GM10847 (cell line): ENCODE data around the gene C17orf78.

Experiments
- POLR2A ChIP-seq: IDR thresholded peaks from 2 replicates; pipeline ENCODE4 v1.6.1; 2011; ENCODE audit not compliant: insufficient read length; ENCODE audit errors: extremely low read depth

The C17orf78 gene

DNA sequence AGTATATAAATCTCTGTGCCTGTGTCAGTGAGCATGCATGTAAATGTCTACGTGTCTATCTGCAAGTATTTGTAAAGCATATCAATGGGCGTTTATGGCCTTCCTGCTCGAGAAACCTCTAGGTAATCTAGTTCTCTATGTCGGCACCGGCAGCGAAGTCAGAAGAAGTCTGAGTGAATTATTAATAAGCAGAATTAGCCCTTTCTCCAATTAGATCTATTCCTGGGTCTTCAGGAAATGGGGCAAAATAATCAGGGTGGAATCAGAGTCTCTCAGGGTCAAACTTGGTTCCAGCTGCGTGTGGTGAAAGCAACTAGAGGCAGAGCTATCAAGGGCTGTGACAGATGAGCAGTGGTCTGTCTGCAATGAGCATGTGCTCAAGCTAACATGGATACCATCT is at the start of gene C17orf78:
Gene C17orf78, plus strand, starts transcription at position 280 of the 400 bp plus-strand sequence. Its CDS starts 108 bp downstream, at position 388.
- no peak for TF ChIP-seq POLR2A

DNA sequence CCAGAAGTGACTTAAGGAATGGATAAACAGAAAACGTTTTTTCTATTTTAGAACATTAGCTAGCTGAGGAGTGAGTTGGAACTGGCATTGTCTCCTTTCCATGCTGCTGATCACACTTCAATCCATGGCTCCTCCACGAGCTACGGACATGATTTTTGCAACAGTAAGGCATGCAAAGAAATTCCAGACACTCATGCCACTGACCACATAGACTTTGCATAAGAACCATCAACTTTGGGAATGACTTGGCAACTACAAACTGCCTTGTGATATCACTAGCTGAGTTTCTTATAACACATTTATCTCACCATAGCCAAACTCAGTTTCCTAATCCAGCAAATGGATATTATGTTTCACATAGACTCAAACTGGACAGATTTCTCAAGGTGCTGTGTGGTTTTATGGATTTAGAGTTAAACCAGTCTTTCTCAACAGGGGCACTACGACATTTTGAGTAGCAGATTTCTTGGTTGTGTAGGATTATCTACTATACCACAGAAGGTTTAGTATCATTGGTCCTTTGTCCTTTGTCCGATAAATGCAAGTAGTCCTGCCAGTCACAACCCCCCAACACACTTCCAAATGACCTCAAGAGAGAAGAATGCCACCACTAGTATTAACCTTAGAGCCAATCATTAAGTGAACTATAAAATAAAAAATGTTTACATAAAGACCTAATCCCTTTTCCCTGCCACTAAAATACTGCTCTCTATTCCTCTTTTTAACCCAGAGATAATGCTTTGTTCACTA is 48.3 kb upstream of the C17orf78 start:
- no peak for TF ChIP-seq POLR2A

DNA sequence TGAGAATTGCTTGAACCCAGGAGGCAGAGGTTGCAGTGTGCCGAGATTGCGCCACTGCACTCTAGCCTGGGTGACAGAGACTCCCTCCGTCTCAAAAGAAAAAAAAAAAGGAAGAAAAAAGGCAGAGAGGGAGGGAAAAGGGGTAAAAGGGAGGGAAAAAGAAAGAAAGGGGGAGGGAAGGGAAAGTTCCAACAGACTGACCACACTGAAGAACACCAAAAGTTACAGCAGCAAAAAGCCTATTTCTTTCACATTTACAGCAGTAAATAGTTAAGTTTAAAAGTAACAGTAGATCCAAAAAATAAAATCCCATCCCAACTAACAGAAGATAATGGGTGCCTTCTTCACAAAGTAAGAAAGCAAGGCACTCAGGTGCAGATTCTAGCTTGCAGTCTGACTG is 36.9 kb upstream of the C17orf78 start:
- no peak for TF ChIP-seq POLR2A

DNA sequence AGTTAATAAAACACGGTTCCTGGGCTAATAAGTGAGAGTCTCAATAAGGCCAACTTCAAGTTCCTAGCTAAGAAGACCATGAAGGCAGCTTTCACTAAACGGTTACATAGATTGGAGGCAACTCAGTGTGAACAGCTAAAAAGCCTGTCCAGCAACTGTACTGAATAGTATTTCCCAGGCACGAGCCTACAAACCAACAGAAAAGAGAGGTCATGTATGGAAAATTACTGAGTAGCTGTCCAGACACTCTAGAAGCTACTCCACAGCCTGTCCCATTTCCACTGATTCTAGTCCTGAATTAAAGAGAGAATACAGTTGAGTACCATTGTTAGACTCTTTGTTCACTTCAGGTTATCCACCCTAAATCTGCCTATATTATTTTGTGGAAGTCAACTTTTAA is 36.5 kb upstream of the C17orf78 start:
- no peak for TF ChIP-seq POLR2A

DNA sequence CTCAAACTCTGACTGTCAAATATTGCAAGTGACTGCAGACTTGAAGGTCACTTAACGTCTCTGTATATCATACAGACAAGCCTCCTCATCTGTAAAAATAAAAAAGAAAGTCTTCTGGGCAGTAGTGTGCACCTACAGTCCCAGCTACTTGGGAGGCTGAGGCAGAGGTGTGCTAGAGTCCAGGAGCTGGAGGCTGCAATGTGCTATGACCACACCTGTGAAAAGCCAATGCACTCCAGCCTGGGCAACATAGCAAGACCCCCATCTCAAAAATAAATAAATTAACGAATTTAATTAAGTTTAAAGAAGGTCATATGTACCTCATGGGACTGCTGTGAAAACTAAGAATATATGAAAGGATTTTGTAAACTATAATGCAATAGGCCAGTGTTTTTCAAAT is 35.0 kb upstream of the C17orf78 start:
- TF ChIP-seq POLR2A: no peak

DNA sequence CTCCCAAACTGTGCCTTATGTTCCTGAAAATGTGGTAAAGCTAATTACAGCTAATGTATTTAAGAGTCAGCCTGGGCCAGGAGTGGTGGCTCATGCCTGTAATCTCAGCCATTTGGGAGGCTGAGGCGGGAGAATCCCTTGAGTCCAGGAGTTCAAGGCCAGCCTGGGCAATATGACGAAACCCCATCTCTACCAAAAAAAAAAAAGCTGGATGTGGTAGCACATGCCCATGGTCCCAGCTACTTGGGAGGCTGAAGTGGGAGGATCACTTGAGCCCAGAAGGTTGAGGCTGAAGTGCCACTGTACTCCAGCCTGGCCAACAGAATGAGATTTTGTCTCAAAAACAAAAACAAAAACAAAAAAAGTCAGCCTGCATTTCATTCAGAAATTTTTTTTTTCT is 33.2 kb upstream of the C17orf78 start:
- no peak for TF ChIP-seq POLR2A

DNA sequence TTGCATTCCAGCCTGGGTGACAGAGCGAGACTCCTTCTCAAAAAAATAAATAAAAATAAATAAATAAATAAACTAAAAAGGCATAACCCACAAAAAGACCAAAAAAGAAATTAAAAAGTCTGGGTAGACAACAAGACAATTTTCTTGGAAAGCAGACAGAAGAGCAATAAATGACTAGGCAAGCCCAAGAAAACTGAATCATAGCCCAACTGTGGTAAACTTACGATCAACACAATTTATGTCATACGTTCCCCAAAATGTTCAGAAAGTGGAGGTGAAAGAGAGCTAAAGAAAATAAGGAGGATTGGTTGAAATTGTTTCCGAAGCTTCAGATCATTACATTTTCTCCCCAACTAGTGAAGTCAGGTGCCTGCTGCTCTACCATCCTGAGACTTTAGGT is 31.3 kb upstream of the C17orf78 start:
- TF ChIP-seq POLR2A: no peak

DNA sequence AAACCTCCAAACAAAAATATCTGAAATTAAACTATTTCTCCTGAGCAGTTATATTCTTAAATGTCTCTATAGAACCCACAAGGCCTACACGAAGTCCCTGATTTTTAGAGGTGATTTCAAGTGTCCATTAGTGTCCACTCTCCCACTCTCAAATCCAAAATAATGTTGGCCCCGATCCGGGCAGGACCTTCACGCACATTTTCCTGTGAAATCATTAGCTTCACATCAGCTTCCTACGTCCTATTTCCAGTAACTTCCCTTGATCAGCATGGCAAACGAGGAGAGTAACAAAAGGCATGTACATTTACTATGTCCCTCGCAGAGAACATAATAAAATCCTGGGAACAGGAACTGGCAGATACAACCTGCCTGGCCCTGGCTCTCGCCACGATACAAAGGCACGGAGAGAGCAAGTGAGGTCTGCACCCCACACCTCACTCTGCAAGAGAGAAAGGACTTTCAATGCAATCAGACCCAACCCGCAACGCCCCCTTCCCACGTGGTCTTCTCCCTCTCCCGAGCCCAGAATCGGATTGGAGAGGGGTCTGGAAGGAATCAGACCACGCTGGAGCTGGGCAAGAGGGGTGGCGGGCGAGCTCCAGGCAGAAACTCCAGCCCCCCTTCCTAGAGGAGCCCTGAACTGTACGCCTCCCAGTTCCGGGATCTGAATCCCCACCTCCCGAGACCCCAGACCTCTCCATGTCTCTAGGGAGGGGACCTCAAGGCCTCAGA is 17.5 kb upstream of the C17orf78 start:
- no peak for TF ChIP-seq POLR2A

DNA sequence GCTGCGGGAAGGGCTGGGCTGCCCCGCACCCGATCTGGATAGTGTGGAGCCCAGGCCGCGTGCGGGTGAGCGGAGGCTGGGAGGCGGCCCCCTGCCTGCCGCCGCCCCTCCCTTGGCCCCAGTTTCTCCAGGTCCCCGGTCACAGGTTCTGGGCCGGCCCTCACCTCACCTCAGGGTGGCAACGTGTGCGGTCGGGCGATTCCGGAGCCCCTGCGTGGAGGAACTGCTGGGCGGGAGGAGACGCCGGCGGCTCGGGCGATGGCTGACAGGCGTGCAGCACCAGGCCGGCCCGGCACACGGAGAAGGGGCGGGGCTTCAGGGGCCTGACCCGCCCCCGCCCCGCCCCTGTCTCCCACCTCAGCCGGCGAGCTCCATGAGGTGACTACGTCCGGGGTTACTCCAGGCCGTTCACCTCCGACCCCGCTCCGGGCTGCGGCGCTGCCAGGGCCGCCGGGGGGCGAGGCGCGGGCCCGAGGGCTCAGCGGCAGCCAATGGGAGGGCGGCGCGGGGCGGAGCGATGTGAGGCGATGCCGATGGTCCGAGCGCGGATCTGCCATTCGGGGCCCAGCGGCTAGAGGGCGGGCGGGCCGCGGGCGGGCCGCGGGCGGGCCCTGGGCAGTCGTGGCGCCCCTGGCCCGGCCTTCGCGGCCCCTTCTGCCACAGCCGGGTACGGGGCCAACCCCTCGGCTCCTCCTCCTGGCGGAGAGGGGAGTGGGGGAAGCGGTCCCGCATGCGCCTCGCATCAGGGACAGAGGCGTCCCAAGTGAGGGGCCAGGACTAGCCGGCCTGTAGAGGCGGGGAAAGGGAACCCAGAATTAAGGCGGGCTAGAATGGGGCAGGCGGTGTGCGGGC is 16.7 kb upstream of the C17orf78 start:
- peak; percentile 48 for TF ChIP-seq POLR2A

DNA sequence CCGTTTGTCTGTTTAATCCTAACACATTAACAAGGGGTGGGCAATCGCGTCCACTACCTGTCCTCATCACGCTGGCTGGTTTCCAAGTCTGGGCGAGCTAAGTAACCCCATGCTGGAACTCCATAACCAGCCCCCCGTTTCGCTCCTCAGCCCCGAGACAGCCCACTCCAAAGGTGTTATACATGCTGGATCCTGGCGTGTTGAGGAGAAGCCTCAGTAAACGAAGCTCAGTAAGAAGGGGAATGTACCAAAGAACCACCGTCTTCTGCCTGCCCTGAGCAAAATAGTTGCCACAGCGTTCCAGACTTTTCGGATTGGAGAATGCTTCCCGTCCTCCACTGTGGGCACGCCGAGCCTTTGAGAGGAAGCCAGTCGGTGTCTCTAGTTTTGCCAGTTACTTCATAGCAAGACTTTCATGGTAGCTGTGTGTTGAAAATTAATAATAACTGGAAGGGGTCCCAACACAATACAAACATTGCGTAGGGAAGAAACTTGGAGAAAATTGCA is 16.1 kb upstream of the C17orf78 start:
- TF ChIP-seq POLR2A: no peak

DNA sequence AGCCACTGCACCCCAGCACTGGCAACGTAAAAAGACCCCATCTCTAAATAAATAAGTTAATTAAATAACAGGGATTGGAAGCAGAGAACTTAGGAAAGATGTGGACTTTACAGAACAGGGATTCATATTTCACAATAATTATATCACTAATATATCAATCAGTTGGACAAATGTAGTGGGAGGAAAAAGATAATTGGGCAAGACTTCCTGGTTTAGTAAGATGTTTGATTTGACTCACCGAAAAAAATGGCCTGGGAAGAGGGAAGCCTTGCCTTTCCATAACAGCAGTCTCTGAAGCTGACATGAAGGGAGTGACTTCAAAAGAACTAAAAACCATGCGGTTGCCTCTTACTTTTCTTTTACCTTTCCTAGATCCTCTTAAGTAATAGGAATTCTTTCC is 15.2 kb upstream of the C17orf78 start:
- TF ChIP-seq POLR2A: no peak

DNA sequence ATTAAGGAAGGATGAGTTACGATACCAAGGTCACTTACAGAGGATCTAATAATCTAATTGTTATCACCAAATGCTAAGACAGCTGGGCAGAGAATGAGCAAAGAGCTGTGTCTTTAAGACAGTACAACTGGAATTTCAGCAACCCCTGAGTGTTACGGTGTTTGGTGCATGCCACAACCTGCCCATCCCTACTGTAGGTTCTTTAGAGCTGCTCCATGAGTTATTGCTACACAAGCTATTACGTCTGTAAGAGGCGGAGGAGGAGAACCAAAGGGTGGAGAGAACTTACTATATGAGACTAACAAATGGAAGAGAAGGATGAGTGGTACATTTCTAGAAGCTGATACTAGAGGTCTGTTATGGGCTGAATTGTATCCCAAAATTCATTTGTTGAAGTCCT is 14.2 kb upstream of the C17orf78 start:
- TF ChIP-seq POLR2A: no peak

DNA sequence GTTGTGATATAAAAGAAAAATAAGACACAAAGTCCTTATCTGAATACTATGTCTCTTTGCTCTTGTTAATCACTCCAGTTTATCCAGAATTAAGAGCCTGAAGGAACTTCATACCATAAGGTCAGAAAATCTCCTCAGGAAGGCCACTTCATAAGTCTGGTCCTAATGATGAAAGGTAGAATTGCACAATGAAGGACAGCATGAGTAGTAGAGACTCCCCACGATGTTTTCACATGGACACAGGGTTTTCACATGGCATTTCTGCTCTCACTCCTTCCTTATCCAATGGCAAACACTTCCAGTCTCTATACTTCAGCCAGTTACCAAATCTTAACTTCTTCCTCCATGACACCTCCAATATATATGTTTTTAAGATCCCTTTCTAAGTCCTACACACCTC is 10.2 kb upstream of the C17orf78 start:
- TF ChIP-seq POLR2A: no peak

DNA sequence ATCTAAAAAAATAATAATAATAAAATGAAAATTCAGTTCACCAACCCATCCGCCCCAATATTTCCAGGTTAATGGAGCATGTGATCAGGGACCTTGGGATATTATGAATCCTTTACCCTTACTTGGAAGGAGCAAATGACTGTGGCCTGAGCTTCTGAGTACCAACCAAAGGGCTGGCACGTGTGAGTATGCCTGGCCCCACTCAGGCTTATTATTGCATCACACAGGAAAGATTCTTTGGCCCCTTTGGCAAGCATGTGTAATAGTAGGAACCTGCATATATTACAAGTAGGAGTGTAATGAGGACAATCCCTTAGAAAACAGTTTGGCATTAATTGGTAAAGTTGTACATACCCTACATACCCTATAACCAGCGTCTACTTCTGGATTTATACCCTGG is 7.2 kb upstream of the C17orf78 start:
- TF ChIP-seq POLR2A: no peak

DNA sequence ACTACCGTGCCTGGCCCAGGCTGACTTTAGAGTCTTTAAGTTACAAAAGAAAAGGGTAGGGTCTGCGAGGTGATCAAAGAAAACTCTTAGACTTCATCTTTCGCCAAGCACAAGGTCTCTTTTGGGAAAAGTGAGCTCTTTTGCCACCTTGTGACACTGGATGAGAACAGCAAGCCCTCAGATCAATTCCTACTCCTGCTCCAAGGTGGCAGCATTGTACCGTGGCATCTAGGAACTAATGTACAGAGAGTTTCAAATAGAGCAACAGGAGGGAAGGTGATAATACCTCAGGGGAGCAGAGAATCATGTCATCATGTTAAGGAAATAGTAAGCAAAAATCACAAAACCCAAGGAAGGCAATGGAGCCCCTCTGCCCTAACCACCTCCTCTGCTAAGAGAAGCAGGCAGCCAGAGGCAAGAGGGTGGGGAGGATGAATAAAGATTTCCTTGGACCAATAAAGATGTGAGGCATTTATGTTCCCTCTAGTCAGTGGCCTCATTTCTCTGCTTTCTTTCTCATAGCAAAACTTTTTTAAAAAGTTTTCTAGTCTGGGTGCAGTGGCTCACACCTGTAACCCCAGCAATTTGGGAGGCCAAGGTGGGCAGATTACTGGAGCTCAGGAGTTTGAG is 2.1 kb upstream of the C17orf78 start:
- TF ChIP-seq POLR2A: no peak
